CD4-positive, alpha-beta T cell treated with Interleukin-12 subunit alpha and Interleukin-12 subunit beta, for 1 hour (primary cell): Measurements from ENCODE around the gene THSD7A.

Experiments
- DNase-seq: peaks from one replicate; pipeline ENCODE4 v3.0.0-alpha.2; 2020

THSD7A gene

GRCh38 chr7:11831736-11832495 lies at the start of gene THSD7A:
THSD7A (minus strand) TSS chr7:11832198; CDS start chr7:11831946, 252 bp downstream.
- no peak for DNase-seq

- no peak for DNase-seq
These were observed 49.7 kb upstream of the THSD7A start for GRCh38 chr7:11881680-11882079.

GRCh38 chr7:11875635-11876034 lies 43.6 kb upstream of the THSD7A start:
- DNase-seq, result no peak

- no peak for DNase-seq
These were observed 33.7 kb upstream of the THSD7A start for GRCh38 chr7:11865671-11866070.

- no peak for DNase-seq
These were observed 26.8 kb upstream of the THSD7A start for GRCh38 chr7:11858622-11859302.

GRCh38 chr7:11858026-11858425 lies 26.0 kb upstream of the THSD7A start:
- DNase-seq, result no peak

- DNase-seq, result no peak
These were observed 16.3 kb upstream of the THSD7A start for GRCh38 chr7:11848251-11848650.

GRCh38 chr7:11847336-11847735 lies 15.3 kb upstream of the THSD7A start:
- no peak for DNase-seq

GRCh38 chr7:11846361-11846955 lies 14.5 kb upstream of the THSD7A start:
- no peak for DNase-seq

GRCh38 chr7:11843113-11843765 lies 11.2 kb upstream of the THSD7A start:
- DNase-seq, result no peak

- DNase-seq, result no peak
These were observed 9.7 kb upstream of the THSD7A start for GRCh38 chr7:11841657-11842056.

GRCh38 chr7:11835260-11835659 lies 3.3 kb upstream of the THSD7A start:
- no peak for DNase-seq

- no peak for DNase-seq
These were observed 1.4 kb upstream of the THSD7A start for GRCh38 chr7:11833431-11833830.

- no peak for DNase-seq
These were observed 752 bp downstream of the THSD7A start for GRCh38 chr7:11831156-11831735.

GRCh38 chr7:11830582-11831155 lies 1.3 kb downstream of the THSD7A start:
- no peak for DNase-seq

GRCh38 chr7:11829954-11830353 lies 2.0 kb downstream of the THSD7A start:
- DNase-seq, result no peak

GRCh38 chr7:11819947-11820346 lies 12.1 kb downstream of the THSD7A start:
- no peak for DNase-seq

- DNase-seq, result no peak
These were observed 12.7 kb downstream of the THSD7A start for GRCh38 chr7:11819271-11819670.

- no peak for DNase-seq
These were observed 13.7 kb downstream of the THSD7A start for GRCh38 chr7:11818281-11818680.

GRCh38 chr7:11817111-11817740 lies 14.8 kb downstream of the THSD7A start:
- no peak for DNase-seq

GRCh38 chr7:11811709-11812108 lies 20.3 kb downstream of the THSD7A start:
- no peak for DNase-seq

GRCh38 chr7:11810043-11810625 lies 21.9 kb downstream of the THSD7A start:
- DNase-seq, result no peak
